Upper lobe of left lung (tissue), 4 donors: ENCODE data around the gene SVOP.

Source experiments
- CTCF ChIP-seq, 6 experiments: fragments of 450-650 bp in 4 of 6; fragments of 200-600 bp in 2 of 6; sonication (generic) in 2 of 6; IDR thresholded peaks; one replicate each; pipeline ENCODE4 v1.5.1; 2016 to 2019; ENCODE audit warnings: antibody characterized with exemption in 6 of 6
- EP300 ChIP-seq, 4 donors: sonication (generic); formaldehyde crosslinking; IDR thresholded peaks; one replicate each; pipeline ENCODE4 v1.5.1; 2017; ENCODE audit warnings: antibody characterized with exemption in 4 of 4, control low read depth in 2 of 4
- POLR2A ChIP-seq, 4 donors: fragments of 450-650 bp; IDR thresholded peaks; one replicate each; pipeline ENCODE4 v1.5.1; 2016 to 2017; ENCODE audit warnings: antibody characterized with exemption in 4 of 4, mild to moderate bottlenecking in 2 of 4
- POLR2AphosphoS5 ChIP-seq, 2 donors: sonication (generic); formaldehyde crosslinking; IDR thresholded peaks; one replicate each; pipeline ENCODE4 v1.5.1; 2017; ENCODE audit warnings: antibody characterized with exemption in 2 of 2

- no peak for TF ChIP-seq CTCF (IDR thresholded peaks at IDR 0.05)
- no peak for TF ChIP-seq POLR2AphosphoS5 (IDR thresholded peaks at IDR 0.05)
- TF ChIP-seq POLR2A (IDR thresholded peaks at IDR 0.05) = no peak
- no peak for TF ChIP-seq EP300 (IDR thresholded peaks at IDR 0.05)
Measured at GRCh38 chr12:108858311-108859074, 162.4 kb downstream of the SVOP start.
